SK-N-SH (cell line): ENCODE measurements around the gene ENTREP3. TPM values are rescaled to one million over a fixed set of nuclear protein-coding genes. Genes with fewer than 3 reads are reported as not detected.

Experiments
- CTCF ChIA-PET: fragments of 300-600, 350-600 bp; formaldehyde crosslinking; extraction: SDS; loops from one replicate; lab custom pipeline; 2021; lab: Yijun Ruan, JAX
- POLR2A ChIA-PET: fragments of 350-600 bp; sonication (Branson Sonifier 250); formaldehyde crosslinking; extraction: SDS; loops from one replicate; lab custom pipeline; 2020; ENCODE audit warnings: antibody characterized with exemption, inconsistent platforms; lab: Yijun Ruan, JAX
- DNase-seq: peaks from one replicate; pipeline ENCODE4 v3.0.0; 2012
- H2AFZ ChIP-seq: fragments of 200-600 bp; sonication (generic); 2 replicates; pipeline ENCODE4 v1.8.1; 2016; ENCODE audit warnings: antibody characterized with exemption, mild to moderate bottlenecking, low read depth
- H3F3A ChIP-seq: fragments of 200-600 bp; sonication (generic); replicated peaks from 2 replicates; pipeline ENCODE3; 2016; ENCODE audit warnings: antibody characterized with exemption, mild to moderate bottlenecking; ENCODE audit not compliant: insufficient read depth
- H3K27ac ChIP-seq, 2 experiments: fragments of 200-500 bp in 1 of 2; fragments of 200-600 bp in 1 of 2; sonication (Bioruptor generic) in 1 of 2; sonication (generic), shearing (Covaris generic) in 1 of 2; 2 replicates each; pipeline versions ENCODE4 v1.5.1 to v1.6.1; 2014 to 2016; ENCODE audit warnings: low read depth in 2 of 2, inconsistent platforms in 1 of 2, low read length in 1 of 2, mild to moderate bottlenecking in 1 of 2, mixed read lengths in 1 of 2
- H3K27me3 ChIP-seq: fragments of 200-600 bp; sonication (generic), shearing (Covaris generic); 2 replicates; pipeline ENCODE4 v1.6.1; 2016; ENCODE audit warnings: mixed run types; ENCODE audit not compliant: insufficient read depth
- H3K36me3 ChIP-seq, 2 experiments: fragments of 200-500 bp in 1 of 2; fragments of 200-600 bp in 1 of 2; sonication (Bioruptor generic) in 1 of 2; sonication (generic) in 1 of 2; replicated peaks in 1 of 2; 2 replicates each; pipeline versions ENCODE3 to v1.5.1; 2014 to 2016; ENCODE audit warnings: low read length in 1 of 2, mild to moderate bottlenecking in 1 of 2; ENCODE audit not compliant: insufficient read depth in 2 of 2, control insufficient read depth in 1 of 2
- H3K4me1 ChIP-seq, 2 experiments: fragments of 200-500 bp in 1 of 2; fragments of 200-600 bp in 1 of 2; sonication (Bioruptor generic) in 1 of 2; sonication (generic), shearing (Covaris generic) in 1 of 2; 2 replicates each; pipeline versions ENCODE4 v1.5.1 to v1.6.1; 2014 to 2016; ENCODE audit warnings: low read depth in 1 of 2, low read length in 1 of 2, mixed run types in 1 of 2; ENCODE audit not compliant: insufficient read depth in 2 of 2, control insufficient read depth in 1 of 2
- H3K4me2 ChIP-seq: fragments of 200-600 bp; sonication (generic), shearing (Covaris generic); 2 replicates; pipeline ENCODE4 v1.6.1; 2017; ENCODE audit warnings: mixed run types
- H3K4me3 ChIP-seq, 2 experiments: fragments of 200-500 bp in 1 of 2; fragments of 200-600 bp in 1 of 2; sonication (Bioruptor generic) in 1 of 2; sonication (generic), shearing (Covaris generic) in 1 of 2; 2 replicates each; pipeline versions ENCODE4 v1.5.1 to v1.8.1; 2014 to 2016; ENCODE audit warnings: low read depth in 2 of 2, inconsistent platforms in 1 of 2, low read length in 1 of 2, mild to moderate bottlenecking in 1 of 2, mixed read lengths in 1 of 2, moderate library complexity in 1 of 2
- H3K79me2 ChIP-seq: fragments of 200-600 bp; sonication (generic); 2 replicates; pipeline ENCODE4 v1.8.1; 2017; ENCODE audit warnings: mild to moderate bottlenecking; ENCODE audit not compliant: insufficient read depth
- H3K9ac ChIP-seq: fragments of 200-600 bp; sonication (generic); 2 replicates; pipeline ENCODE4 v1.6.1; 2017; ENCODE audit warnings: mixed run types
- H3K9me2 ChIP-seq: fragments of 200-600 bp; sonication (generic); 2 replicates; pipeline ENCODE4 v1.6.1; 2017; ENCODE audit warnings: mixed run types
- H3K9me3 ChIP-seq: fragments of 200-600 bp; sonication (generic); 2 replicates; pipeline ENCODE4 v1.6.1; 2017; ENCODE audit warnings: mixed run types, mild to moderate bottlenecking, moderate library complexity
- H4K20me1 ChIP-seq: fragments of 200-600 bp; sonication (generic); 2 replicates; pipeline ENCODE4 v1.6.1; 2017; ENCODE audit warnings: mild to moderate bottlenecking, mixed run types; ENCODE audit not compliant: insufficient read depth
- CHD2 ChIP-seq: fragments of 150-350 bp; IDR thresholded peaks from 2 replicates; pipeline ENCODE4 v1.6.1; 2018; ENCODE audit warnings: low read length; ENCODE audit not compliant: partially characterized antibody
- EP300 ChIP-seq, 2 experiments: IDR thresholded peaks; 2 replicates each; pipeline versions ENCODE4 v1.4.0 to v1.6.1; 2012; ENCODE audit warnings: borderline replicate concordance in 1 of 2, low read depth in 1 of 2, low read length in 1 of 2
- FOXJ3 ChIP-seq: sonication (generic); formaldehyde crosslinking; IDR thresholded peaks from 2 replicates; pipeline ENCODE4 v1.5.1; 2020; ENCODE audit warnings: mild to moderate bottlenecking, missing genetic modification reagents
- FOXM1 ChIP-seq: IDR thresholded peaks from 2 replicates; pipeline ENCODE4 v1.4.0; 2012; ENCODE audit warnings: low read depth, mild to moderate bottlenecking
- GATA2 ChIP-seq: sonication (generic); formaldehyde crosslinking; IDR thresholded peaks from 2 replicates; pipeline ENCODE4 v1.5.0; 2020; ENCODE audit warnings: mild to moderate bottlenecking, missing genetic modification reagents
- MXI1 ChIP-seq: IDR thresholded peaks from 2 replicates; pipeline ENCODE4 v1.6.1; 2012; ENCODE audit warnings: mild to moderate bottlenecking, low read depth, low read length, improper control_type of control experiment
- NFIC ChIP-seq: IDR thresholded peaks from 2 replicates; pipeline ENCODE4 v1.4.0; 2012; ENCODE audit warnings: borderline replicate concordance
- RFX5 ChIP-seq: IDR thresholded peaks from 2 replicates; pipeline ENCODE4 v1.6.1; 2012; ENCODE audit warnings: mild to moderate bottlenecking, improper control_type of control experiment, low read length
- SIN3A ChIP-seq: IDR thresholded peaks from 2 replicates; pipeline ENCODE4 v1.6.1; 2012; ENCODE audit warnings: low read depth, mild to moderate bottlenecking, low read length, moderate library complexity, borderline replicate concordance
- TCF12 ChIP-seq: IDR thresholded peaks from 2 replicates; pipeline ENCODE4 v1.4.0; 2012
- YY1 ChIP-seq: IDR thresholded peaks from 2 replicates; pipeline ENCODE4 v1.4.0; 2012; ENCODE audit warnings: low read depth, mild to moderate bottlenecking
- WGBS: methylation state at CpG from one replicate; pipeline ENCODE4 v1.1.6; 2017; ENCODE audit warnings: low lambda C conversion rate; 5-methylcytosine and 5-hydroxymethylcytosine counted together
- polyA plus RNA-seq, 3 experiments: library from polyadenylated mRNA; depleted of rRNA; stranded (reverse); fragments of >200 nt; gene quantifications; 2 replicates each; pipeline ENCODE4 v1.2.3, GENCODE V29; 2012
- TF ChIP-seq, protein P1 (sequence below): IDR thresholded peaks from 2 replicates; pipeline ENCODE4 v1.4.0; 2012; ENCODE audit warnings: low read depth
- TF ChIP-seq, protein P2 (sequence below): IDR thresholded peaks from 2 replicates; pipeline ENCODE4 v1.6.1; 2012; ENCODE audit warnings: mild to moderate bottlenecking, low read depth, low read length, moderate library complexity
- TF ChIP-seq, protein P3 (sequence below): fragments of 150-350 bp; IDR thresholded peaks from 2 replicates; pipeline ENCODE4 v1.6.1; 2016; ENCODE audit warnings: mild to moderate bottlenecking, low read depth, low read length
- TF ChIP-seq, protein P4 (sequence below): IDR thresholded peaks from 2 replicates; pipeline ENCODE4 v1.4.0; 2012; ENCODE audit warnings: low read depth, borderline replicate concordance
- TF ChIP-seq, protein P5 (sequence below): fragments of 200-600 bp; sonication (generic); IDR thresholded peaks from 2 replicates; pipeline ENCODE4 v1.6.1; 2017; ENCODE audit warnings: antibody characterized with exemption, mild to moderate bottlenecking, moderate library complexity

ENTREP3 gene
- polyA plus RNA-seq, 1 of the 3 experiments (the other 2 are of a cell fraction): 30.6 TPM

DNA sequence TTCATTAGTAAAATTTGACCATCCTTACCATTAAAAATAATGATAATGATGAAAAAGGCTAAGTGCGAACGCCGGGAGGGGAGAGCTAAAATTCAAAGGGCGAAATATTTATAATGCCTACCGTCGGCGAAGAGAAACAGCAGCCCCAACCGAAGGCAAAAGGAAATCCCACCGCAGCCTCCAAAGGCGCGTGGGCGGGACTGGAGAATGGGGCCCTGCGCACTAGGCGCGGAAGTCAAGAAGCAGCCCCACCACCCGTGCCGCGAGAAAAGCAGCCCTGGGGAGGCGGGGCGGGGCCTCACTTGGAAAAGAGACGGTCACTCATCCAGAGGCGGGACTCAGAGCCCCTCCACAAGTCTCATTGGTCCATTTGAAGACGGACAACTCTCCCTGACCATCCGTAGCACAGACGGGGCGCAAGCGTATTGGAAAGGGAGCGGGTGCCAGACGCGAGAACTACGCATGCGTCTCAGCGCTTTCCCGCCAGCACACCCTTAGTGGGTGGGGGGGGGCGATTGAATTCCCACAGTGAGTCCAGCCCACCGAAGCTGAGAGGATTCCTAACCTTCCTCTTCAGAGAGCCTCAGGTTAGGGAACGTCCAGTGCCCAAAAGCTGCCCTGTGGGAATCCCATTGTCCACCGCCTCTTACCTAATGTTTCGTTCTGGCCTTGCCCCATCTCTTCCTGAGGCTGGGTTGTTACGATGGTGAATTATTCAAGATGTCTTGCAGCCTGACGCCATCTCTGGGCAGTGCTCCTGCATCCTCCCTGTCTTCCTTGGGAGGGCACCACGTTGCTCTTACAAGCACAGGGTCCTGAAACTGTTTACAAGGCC lies 27.8 kb downstream of the ENTREP3 start (continued):
- TF ChIP-seq SIN3A (peak; percentile 78), RFX5 (no peak), FOXM1 (no peak), EP300 (IDR thresholded peaks at IDR 0.05; ENCODE audit: borderline replicate concordance in 1 of 2, low read depth in 1 of 2, low read length in 1 of 2) (no peak), CHD2 (peak; percentile 88), FOXJ3 (no peak)
- TF ChIP-seq, protein P1, sequence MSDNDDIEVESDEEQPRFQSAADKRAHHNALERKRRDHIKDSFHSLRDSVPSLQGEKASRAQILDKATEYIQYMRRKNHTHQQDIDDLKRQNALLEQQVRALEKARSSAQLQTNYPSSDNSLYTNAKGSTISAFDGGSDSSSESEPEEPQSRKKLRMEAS: peak; percentile 71; the same call in 1 of the 2 replicates
- TF ChIP-seq, protein P2, sequence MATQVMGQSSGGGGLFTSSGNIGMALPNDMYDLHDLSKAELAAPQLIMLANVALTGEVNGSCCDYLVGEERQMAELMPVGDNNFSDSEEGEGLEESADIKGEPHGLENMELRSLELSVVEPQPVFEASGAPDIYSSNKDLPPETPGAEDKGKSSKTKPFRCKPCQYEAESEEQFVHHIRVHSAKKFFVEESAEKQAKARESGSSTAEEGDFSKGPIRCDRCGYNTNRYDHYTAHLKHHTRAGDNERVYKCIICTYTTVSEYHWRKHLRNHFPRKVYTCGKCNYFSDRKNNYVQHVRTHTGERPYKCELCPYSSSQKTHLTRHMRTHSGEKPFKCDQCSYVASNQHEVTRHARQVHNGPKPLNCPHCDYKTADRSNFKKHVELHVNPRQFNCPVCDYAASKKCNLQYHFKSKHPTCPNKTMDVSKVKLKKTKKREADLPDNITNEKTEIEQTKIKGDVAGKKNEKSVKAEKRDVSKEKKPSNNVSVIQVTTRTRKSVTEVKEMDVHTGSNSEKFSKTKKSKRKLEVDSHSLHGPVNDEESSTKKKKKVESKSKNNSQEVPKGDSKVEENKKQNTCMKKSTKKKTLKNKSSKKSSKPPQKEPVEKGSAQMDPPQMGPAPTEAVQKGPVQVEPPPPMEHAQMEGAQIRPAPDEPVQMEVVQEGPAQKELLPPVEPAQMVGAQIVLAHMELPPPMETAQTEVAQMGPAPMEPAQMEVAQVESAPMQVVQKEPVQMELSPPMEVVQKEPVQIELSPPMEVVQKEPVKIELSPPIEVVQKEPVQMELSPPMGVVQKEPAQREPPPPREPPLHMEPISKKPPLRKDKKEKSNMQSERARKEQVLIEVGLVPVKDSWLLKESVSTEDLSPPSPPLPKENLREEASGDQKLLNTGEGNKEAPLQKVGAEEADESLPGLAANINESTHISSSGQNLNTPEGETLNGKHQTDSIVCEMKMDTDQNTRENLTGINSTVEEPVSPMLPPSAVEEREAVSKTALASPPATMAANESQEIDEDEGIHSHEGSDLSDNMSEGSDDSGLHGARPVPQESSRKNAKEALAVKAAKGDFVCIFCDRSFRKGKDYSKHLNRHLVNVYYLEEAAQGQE: peak; percentile 42; the same call in 1 of the 2 replicates

DNA sequence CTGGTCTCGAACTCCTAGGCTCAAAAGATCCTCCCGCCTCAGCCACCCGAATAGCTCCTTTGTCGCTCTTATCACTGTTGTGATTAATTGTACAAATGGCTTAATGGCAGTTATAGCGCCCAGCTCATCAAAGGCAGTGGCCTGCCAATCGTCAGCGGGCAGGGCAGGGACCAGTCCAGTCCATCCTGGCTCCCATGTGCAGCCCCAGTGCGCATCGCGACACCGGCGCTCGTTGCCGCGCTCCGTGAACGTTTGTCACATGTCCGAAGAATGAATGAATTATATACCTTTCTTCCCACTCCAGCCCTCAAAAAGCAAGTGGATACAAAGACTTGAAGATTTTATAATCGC lies 28.4 kb downstream of the ENTREP3 start:
- POLR2A ChIA-PET: interaction anchor here (0.6 to 1.0 kb wide), 4 partner anchors 24 to 39 kb away, joined by 3 to 5 read pairs (median 4); no protein-coding TSS in a partner anchor

More for the DNA sequence above, 28.4 kb downstream of the ENTREP3 start:
- Histone ChIP-seq H3F3A (peaks cover 34% of the 10 kb centered on the region), H3K9ac (peak overlapping the region; percentile 85), H3K4me1 (peaks cover 12 to 14% of the 10 kb centered on the region in 2 experiments; a peak in 3 of 4 replicates), H3K36me3 (no peaks in the 10 kb centered on the region), H3K9me2 (no peaks in the 10 kb centered on the region), H3K4me2 (peak overlapping the region; percentile 91), H2AFZ (peak overlapping the region; percentile 83), H3K79me2 (peaks cover 28% of the 10 kb centered on the region), H3K9me3 (no peaks in the 10 kb centered on the region), H3K27me3 (no peaks in the 10 kb centered on the region), H4K20me1 (no peaks in the 10 kb centered on the region), H3K4me3 (peak overlapping the region; percentile 60 to 69), H3K27ac (peak overlapping the region; percentile 86 to 93)
- TF ChIP-seq, protein P1: peak; percentile 71
- TF ChIP-seq NFIC (no peak), FOXJ3 (no peak), YY1 (no peak), MXI1 (peak; percentile 80; the same call in 1 of the 2 replicates), TCF12 (no peak), GATA2 (CRISPR knock-in tag) (no peak)
- TF ChIP-seq, protein P3, sequence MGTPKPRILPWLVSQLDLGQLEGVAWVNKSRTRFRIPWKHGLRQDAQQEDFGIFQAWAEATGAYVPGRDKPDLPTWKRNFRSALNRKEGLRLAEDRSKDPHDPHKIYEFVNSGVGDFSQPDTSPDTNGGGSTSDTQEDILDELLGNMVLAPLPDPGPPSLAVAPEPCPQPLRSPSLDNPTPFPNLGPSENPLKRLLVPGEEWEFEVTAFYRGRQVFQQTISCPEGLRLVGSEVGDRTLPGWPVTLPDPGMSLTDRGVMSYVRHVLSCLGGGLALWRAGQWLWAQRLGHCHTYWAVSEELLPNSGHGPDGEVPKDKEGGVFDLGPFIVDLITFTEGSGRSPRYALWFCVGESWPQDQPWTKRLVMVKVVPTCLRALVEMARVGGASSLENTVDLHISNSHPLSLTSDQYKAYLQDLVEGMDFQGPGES: no peak
- TF ChIP-seq, protein P4, sequence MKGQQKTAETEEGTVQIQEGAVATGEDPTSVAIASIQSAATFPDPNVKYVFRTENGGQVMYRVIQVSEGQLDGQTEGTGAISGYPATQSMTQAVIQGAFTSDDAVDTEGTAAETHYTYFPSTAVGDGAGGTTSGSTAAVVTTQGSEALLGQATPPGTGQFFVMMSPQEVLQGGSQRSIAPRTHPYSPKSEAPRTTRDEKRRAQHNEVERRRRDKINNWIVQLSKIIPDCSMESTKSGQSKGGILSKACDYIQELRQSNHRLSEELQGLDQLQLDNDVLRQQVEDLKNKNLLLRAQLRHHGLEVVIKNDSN: no peak
- TF ChIP-seq, protein P5, sequence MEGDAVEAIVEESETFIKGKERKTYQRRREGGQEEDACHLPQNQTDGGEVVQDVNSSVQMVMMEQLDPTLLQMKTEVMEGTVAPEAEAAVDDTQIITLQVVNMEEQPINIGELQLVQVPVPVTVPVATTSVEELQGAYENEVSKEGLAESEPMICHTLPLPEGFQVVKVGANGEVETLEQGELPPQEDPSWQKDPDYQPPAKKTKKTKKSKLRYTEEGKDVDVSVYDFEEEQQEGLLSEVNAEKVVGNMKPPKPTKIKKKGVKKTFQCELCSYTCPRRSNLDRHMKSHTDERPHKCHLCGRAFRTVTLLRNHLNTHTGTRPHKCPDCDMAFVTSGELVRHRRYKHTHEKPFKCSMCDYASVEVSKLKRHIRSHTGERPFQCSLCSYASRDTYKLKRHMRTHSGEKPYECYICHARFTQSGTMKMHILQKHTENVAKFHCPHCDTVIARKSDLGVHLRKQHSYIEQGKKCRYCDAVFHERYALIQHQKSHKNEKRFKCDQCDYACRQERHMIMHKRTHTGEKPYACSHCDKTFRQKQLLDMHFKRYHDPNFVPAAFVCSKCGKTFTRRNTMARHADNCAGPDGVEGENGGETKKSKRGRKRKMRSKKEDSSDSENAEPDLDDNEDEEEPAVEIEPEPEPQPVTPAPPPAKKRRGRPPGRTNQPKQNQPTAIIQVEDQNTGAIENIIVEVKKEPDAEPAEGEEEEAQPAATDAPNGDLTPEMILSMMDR: peak; percentile 6; the same call in 1 of the 2 replicates
- DNase-seq: peak; percentile 72
- CTCF ChIA-PET: interaction anchor here (0.6 to 4.1 kb wide), 21 partner anchors 13 to 718 kb away, joined by 3 to 48 read pairs (median 4); partner anchors contain the start of genes KRTCAP2, MTX1, THBS3 and TRIM46
- under 1% methylated on average over 19 of the region's 19 CpGs for WGBS
